Eye (tissue), 1 donor: ENCODE data around the gene ATP9B.

Experiments
- DNase-seq: peaks from one replicate; pipeline ENCODE4 v3.0.0-alpha.2; 2015

The ATP9B gene

GRCh38 chr18:79420033-79420745, 351.0 kb downstream of the ATP9B start:
- no peak for DNase-seq

- no peak for DNase-seq
Measured at GRCh38 chr18:79421275-79421857, 352.2 kb downstream of the ATP9B start.

GRCh38 chr18:79422022-79422782, 353.0 kb downstream of the ATP9B start:
- no peak for DNase-seq

- DNase-seq: no peak
Measured at GRCh38 chr18:79422783-79423165, 353.6 kb downstream of the ATP9B start.

GRCh38 chr18:79423211-79424007, 354.2 kb downstream of the ATP9B start:
- no peak for DNase-seq

GRCh38 chr18:79424008-79424565, 354.9 kb downstream of the ATP9B start:
- no peak for DNase-seq

GRCh38 chr18:79424880-79425568, 355.8 kb downstream of the ATP9B start:
- DNase-seq: no peak

- DNase-seq: no peak
Measured at GRCh38 chr18:79425569-79425886, 356.3 kb downstream of the ATP9B start.

- no peak for DNase-seq
Measured at GRCh38 chr18:79426376-79427300, 357.4 kb downstream of the ATP9B start.

- DNase-seq: no peak
Measured at GRCh38 chr18:79427368-79428225, 358.4 kb downstream of the ATP9B start.
